Measurements from ENCODE around the gene MOCS2. TPM values are rescaled to one million over a fixed set of nuclear protein-coding genes. Genes with fewer than 3 reads are reported as not detected.
A peak's percentile ranks its signal among the peaks of the same experiment; 100 is the strongest.

The MOCS2 gene
- 16.5 and 18.4 TPM in 2 replicates for total RNA-seq

- peak; percentile 98 for DNase-seq
- Mint-ChIP-seq H3K36me3 (ENCODE audit: low read depth) (peaks cover 27% of the 10 kb centered on the region), H3K27ac (peak within 1 kb of the TSS; percentile 89), H3K4me1 (peaks cover 31% of the 10 kb centered on the region), H3K27me3 (no peaks in the 10 kb centered on the region), H3K9me3 (no peaks in the 10 kb centered on the region), H3K4me3 (peak within 1 kb of the TSS; percentile 91)
- intact Hi-C loops (cut with micrococcal nuclease), result loop anchor here (1.0 to 5.0 kb wide), 4 partner anchors 19 to 322 kb away; partner anchors contain the start of genes ITGA1 and PELO
Measured at GRCh38 chr5:53109443-53110127, at the start of gene MOCS2. MOCS2 (minus strand) TSS chr5:53109757; CDS start chr5:53107174, 2,583 bp downstream.

GRCh38 chr5:53151713-53152458 is 42.3 kb upstream of the MOCS2 start:
- Mint-ChIP-seq H3K27ac (no peak overlapping the region), H3K4me3 (no peak overlapping the region), H3K4me1 (no peaks in the 10 kb centered on the region), H3K27me3 (peaks cover 5% of the 10 kb centered on the region), H3K9me3 (peaks cover 5% of the 10 kb centered on the region), H3K36me3 (ENCODE audit: low read depth) (no peaks in the 10 kb centered on the region)
- intact Hi-C loops (cut with micrococcal nuclease), result no loop called here
- DNase-seq, result no peak

- no peak overlapping the region for H3K4me3 Mint-ChIP-seq
- intact Hi-C loops (cut with micrococcal nuclease), result no loop called here
- no peaks in the 10 kb centered on the region for H3K4me1 Mint-ChIP-seq
- no peak for DNase-seq
- H3K27ac Mint-ChIP-seq, result no peak overlapping the region
- peaks cover 7% of the 10 kb centered on the region for H3K9me3 Mint-ChIP-seq
- H3K27me3 Mint-ChIP-seq, result peaks cover 8% of the 10 kb centered on the region
- H3K36me3 Mint-ChIP-seq (ENCODE audit: low read depth), result no peaks in the 10 kb centered on the region
Measured at GRCh38 chr5:53133020-53133419, 23.5 kb upstream of the MOCS2 start.

GRCh38 chr5:53130266-53130665 is 20.7 kb upstream of the MOCS2 start:
- peaks cover 8% of the 10 kb centered on the region for H3K27me3 Mint-ChIP-seq
- H3K9me3 Mint-ChIP-seq, result peaks cover 7% of the 10 kb centered on the region
- H3K27ac Mint-ChIP-seq, result no peak overlapping the region
- no peaks in the 10 kb centered on the region for H3K36me3 Mint-ChIP-seq (ENCODE audit: low read depth)
- intact Hi-C loops (cut with micrococcal nuclease), result no loop called here
- H3K4me3 Mint-ChIP-seq, result no peak overlapping the region
- peaks cover 3% of the 10 kb centered on the region for H3K4me1 Mint-ChIP-seq
- no peak for DNase-seq

- peaks cover 8% of the 10 kb centered on the region for H3K27me3 Mint-ChIP-seq
- H3K4me3 Mint-ChIP-seq, result no peak overlapping the region
- DNase-seq, result no peak
- no peak overlapping the region for H3K27ac Mint-ChIP-seq
- H3K36me3 Mint-ChIP-seq (ENCODE audit: low read depth), result no peaks in the 10 kb centered on the region
- peaks cover 3% of the 10 kb centered on the region for H3K4me1 Mint-ChIP-seq
- H3K9me3 Mint-ChIP-seq, result peaks cover 7% of the 10 kb centered on the region
- intact Hi-C loops (cut with micrococcal nuclease), result no loop called here
Measured at GRCh38 chr5:53128481-53128880, 18.9 kb upstream of the MOCS2 start.

GRCh38 chr5:53127107-53127506 is 17.6 kb upstream of the MOCS2 start:
- no peak overlapping the region for H3K4me3 Mint-ChIP-seq
- H3K9me3 Mint-ChIP-seq, result peaks cover 5% of the 10 kb centered on the region
- H3K27me3 Mint-ChIP-seq, result peaks cover 9% of the 10 kb centered on the region
- intact Hi-C loops (cut with micrococcal nuclease), result no loop called here
- H3K4me1 Mint-ChIP-seq, result peaks cover 7% of the 10 kb centered on the region
- H3K36me3 Mint-ChIP-seq (ENCODE audit: low read depth), result no peaks in the 10 kb centered on the region
- no peak for DNase-seq
- no peak overlapping the region for H3K27ac Mint-ChIP-seq

- Mint-ChIP-seq H3K27me3 (peaks cover 7% of the 10 kb centered on the region), H3K27ac (no peak overlapping the region), H3K36me3 (ENCODE audit: low read depth) (no peaks in the 10 kb centered on the region), H3K9me3 (no peaks in the 10 kb centered on the region), H3K4me1 (peaks cover 7% of the 10 kb centered on the region), H3K4me3 (no peak overlapping the region)
- no peak for DNase-seq
- intact Hi-C loops (cut with micrococcal nuclease), result no loop called here
Measured at GRCh38 chr5:53126521-53126920, 17.0 kb upstream of the MOCS2 start.

- DNase-seq, result no peak
- Mint-ChIP-seq H3K27me3 (peaks cover 8% of the 10 kb centered on the region), H3K9me3 (no peaks in the 10 kb centered on the region), H3K4me1 (peaks cover 7% of the 10 kb centered on the region), H3K4me3 (no peak overlapping the region), H3K36me3 (ENCODE audit: low read depth) (no peaks in the 10 kb centered on the region), H3K27ac (no peak overlapping the region)
- intact Hi-C loops (cut with micrococcal nuclease), result loop anchor here (5.0 kb wide), 1 partner anchor 1094 kb away; no protein-coding TSS in a partner anchor
Measured at GRCh38 chr5:53123702-53124101, 14.1 kb upstream of the MOCS2 start.

GRCh38 chr5:53120165-53120564 is 10.6 kb upstream of the MOCS2 start:
- Mint-ChIP-seq H3K4me1 (peaks cover 4% of the 10 kb centered on the region), H3K27me3 (peaks cover 9% of the 10 kb centered on the region), H3K27ac (no peak overlapping the region), H3K9me3 (no peaks in the 10 kb centered on the region), H3K36me3 (ENCODE audit: low read depth) (no peaks in the 10 kb centered on the region), H3K4me3 (no peak overlapping the region)
- intact Hi-C loops (cut with micrococcal nuclease), result loop anchor here (5.0 kb wide), 1 partner anchor 1097 kb away; no protein-coding TSS in a partner anchor
- DNase-seq, result no peak

- no peak overlapping the region for H3K4me3 Mint-ChIP-seq
- no peak overlapping the region for H3K27ac Mint-ChIP-seq
- intact Hi-C loops (cut with micrococcal nuclease), result no loop called here
Measured at GRCh38 chr5:53118879-53119278, 9.3 kb upstream of the MOCS2 start.

GRCh38 chr5:53116597-53116996 is 7.0 kb upstream of the MOCS2 start:
- H3K4me3 Mint-ChIP-seq, result no peak overlapping the region
- H3K4me1 Mint-ChIP-seq, result no peaks in the 10 kb centered on the region
- H3K27ac Mint-ChIP-seq, result no peak overlapping the region
- intact Hi-C loops (cut with micrococcal nuclease), result no loop called here
- DNase-seq, result no peak
- H3K36me3 Mint-ChIP-seq (ENCODE audit: low read depth), result no peaks in the 10 kb centered on the region
- H3K27me3 Mint-ChIP-seq, result peaks cover 5% of the 10 kb centered on the region
- no peaks in the 10 kb centered on the region for H3K9me3 Mint-ChIP-seq

More at GRCh38 chr5:53118879-53119278, 9.3 kb upstream of the MOCS2 start:
- peaks cover 4% of the 10 kb centered on the region for H3K4me1 Mint-ChIP-seq
- no peaks in the 10 kb centered on the region for H3K36me3 Mint-ChIP-seq (ENCODE audit: low read depth)
- DNase-seq, result no peak
- no peaks in the 10 kb centered on the region for H3K9me3 Mint-ChIP-seq
- H3K27me3 Mint-ChIP-seq, result peaks cover 9% of the 10 kb centered on the region

- intact Hi-C loops (cut with micrococcal nuclease), result no loop called here
- H3K27me3 Mint-ChIP-seq, result peaks cover 5% of the 10 kb centered on the region
- H3K36me3 Mint-ChIP-seq (ENCODE audit: low read depth), result no peaks in the 10 kb centered on the region
- DNase-seq, result no peak
- no peak overlapping the region for H3K4me3 Mint-ChIP-seq
- peaks cover 6% of the 10 kb centered on the region for H3K4me1 Mint-ChIP-seq
- H3K9me3 Mint-ChIP-seq, result no peaks in the 10 kb centered on the region
- no peak overlapping the region for H3K27ac Mint-ChIP-seq
Measured at GRCh38 chr5:53114988-53115387, 5.4 kb upstream of the MOCS2 start.

- no peak overlapping the region for H3K27ac Mint-ChIP-seq
- H3K9me3 Mint-ChIP-seq, result no peaks in the 10 kb centered on the region
- DNase-seq, result no peak
- intact Hi-C loops (cut with micrococcal nuclease), result no loop called here
- no peak overlapping the region for H3K4me3 Mint-ChIP-seq
- H3K27me3 Mint-ChIP-seq, result peaks cover 2% of the 10 kb centered on the region
- no peaks in the 10 kb centered on the region for H3K36me3 Mint-ChIP-seq (ENCODE audit: low read depth)
- H3K4me1 Mint-ChIP-seq, result peaks cover 12% of the 10 kb centered on the region
Measured at GRCh38 chr5:53113947-53114346, 4.4 kb upstream of the MOCS2 start.

- no peak for DNase-seq
- Mint-ChIP-seq H3K27me3 (no peaks in the 10 kb centered on the region), H3K4me3 (no peak overlapping the region), H3K4me1 (peaks cover 12% of the 10 kb centered on the region), H3K9me3 (no peaks in the 10 kb centered on the region), H3K27ac (no peak overlapping the region), H3K36me3 (ENCODE audit: low read depth) (no peaks in the 10 kb centered on the region)
- intact Hi-C loops (cut with micrococcal nuclease), result no loop called here
Measured at GRCh38 chr5:53112909-53113308, 3.4 kb upstream of the MOCS2 start.
